Upper lobe of left lung (tissue), 6 donors: ENCODE measurements around the gene CCDC3. TPM values are rescaled to one million over a fixed set of nuclear protein-coding genes. Genes with fewer than 3 reads are reported as not detected.

Experiments
- ATAC-seq, 2 donors: fragments of 200-7000 bp; cut with Tn5 transposase; one replicate each; pipeline ENCODE4 v1.9.1; 2022; ENCODE audit warnings: mild to moderate bottlenecking in 2 of 2, moderate library complexity in 2 of 2; ENCODE audit not compliant: low FRiP score in 2 of 2
- DNase-seq, 2 donors: peaks; one replicate each; pipeline ENCODE4 v3.0.0-alpha.2; 2019 to 2020
- H3K27ac ChIP-seq, 4 donors: fragments of 200-600 bp; sonication (generic); one replicate each; pipeline ENCODE4 v1.5.1; 2016 to 2019
- H3K27me3 ChIP-seq, 4 donors: fragments of 200-600 bp; sonication (generic); one replicate each; pipeline ENCODE4 v1.5.1; 2017 to 2019
- H3K36me3 ChIP-seq, 4 donors: fragments of 200-600 bp; sonication (generic); one replicate each; pipeline ENCODE4 v1.5.1; 2016 to 2019
- H3K4me1 ChIP-seq, 4 donors: fragments of 200-600 bp; sonication (generic); one replicate each; pipeline ENCODE4 v1.5.1; 2018 to 2019
- H3K4me3 ChIP-seq, 4 donors: fragments of 200-600 bp; sonication (generic); one replicate each; pipeline ENCODE4 v1.5.1; 2017 to 2019; ENCODE audit warnings: mild to moderate bottlenecking in 2 of 4, moderate library complexity in 1 of 4
- H3K9me3 ChIP-seq, 4 donors: fragments of 200-600 bp; sonication (generic); one replicate each; pipeline ENCODE4 v1.5.1; 2018 to 2019
- CTCF ChIP-seq, 6 experiments: fragments of 450-650 bp in 4 of 6; fragments of 200-600 bp in 2 of 6; sonication (generic) in 2 of 6; IDR thresholded peaks; one replicate each; pipeline ENCODE4 v1.5.1; 2016 to 2019; ENCODE audit warnings: antibody characterized with exemption in 6 of 6
- EP300 ChIP-seq, 4 donors: sonication (generic); formaldehyde crosslinking; IDR thresholded peaks; one replicate each; pipeline ENCODE4 v1.5.1; 2017; ENCODE audit warnings: antibody characterized with exemption in 4 of 4, control low read depth in 2 of 4
- POLR2A ChIP-seq, 4 donors: fragments of 450-650 bp; IDR thresholded peaks; one replicate each; pipeline ENCODE4 v1.5.1; 2016 to 2017; ENCODE audit warnings: antibody characterized with exemption in 4 of 4, mild to moderate bottlenecking in 2 of 4
- POLR2AphosphoS5 ChIP-seq, 2 donors: sonication (generic); formaldehyde crosslinking; IDR thresholded peaks; one replicate each; pipeline ENCODE4 v1.5.1; 2017; ENCODE audit warnings: antibody characterized with exemption in 2 of 2
- WGBS, 2 donors: methylation state at CpG; one replicate each; pipeline ENCODE4 v1.1.5; 2017 to 2018; 5-methylcytosine and 5-hydroxymethylcytosine counted together
- total RNA-seq, 6 donors: library from RNA; depleted of rRNA in 4 of 6; stranded (reverse); fragments of >200 nt in 4 of 6; gene quantifications; one replicate each; pipeline versions ENCODE4 v1.1.0 to v1.2.1, GENCODE V29; 2016 to 2021
- donor health status: DM: no; HTN: no; CAD: no; lungs with moderate emphysema.
- donor health status: DM: no; HTN: yes; CAD: no; lungs with severe emphysema.

CCDC3 gene
- total RNA-seq, 6 donors from 2014 or later: 0.98 to 13.1 (median 5.7) TPM

GRCh38 chr10:12981570-12981969, 19.9 kb downstream of the CCDC3 start:
- WGBS, 2 donors: 75 to 81% methylated on average over 4 of the region's 4 CpGs
- no peaks in the 10 kb centered on the region for H3K4me1 ChIP-seq
- H3K36me3 ChIP-seq: no peaks in the 10 kb centered on the region
- no peak overlapping the region for H3K27ac ChIP-seq
- ATAC-seq (no peak), DNase-seq (no peak)
- no peak overlapping the region for H3K4me3 ChIP-seq
- no peaks in the 10 kb centered on the region for H3K27me3 ChIP-seq
- H3K9me3 ChIP-seq: no peaks in the 10 kb centered on the region
- no peak for TF ChIP-seq POLR2A (IDR thresholded peaks at IDR 0.05)
- no peak for TF ChIP-seq POLR2AphosphoS5 (IDR thresholded peaks at IDR 0.05)
- no peak for TF ChIP-seq CTCF (IDR thresholded peaks at IDR 0.05)
- no peak for TF ChIP-seq EP300 (IDR thresholded peaks at IDR 0.05)

- Histone ChIP-seq H3K9me3 (no peaks in the 10 kb centered on the region), H3K36me3 (no peaks in the 10 kb centered on the region), H3K4me1 (no peaks in the 10 kb centered on the region), H3K27ac (no peak overlapping the region), H3K27me3 (no peaks in the 10 kb centered on the region), H3K4me3 (no peak overlapping the region)
- DNase-seq: no peak
- no peak for TF ChIP-seq POLR2AphosphoS5 (IDR thresholded peaks at IDR 0.05)
- no peak for TF ChIP-seq CTCF (IDR thresholded peaks at IDR 0.05)
- TF ChIP-seq POLR2A (IDR thresholded peaks at IDR 0.05): no peak
- TF ChIP-seq EP300 (IDR thresholded peaks at IDR 0.05): no peak
- WGBS, 2 donors: 73 to 74% methylated on average over 6 of the region's 6 CpGs
- no peak for ATAC-seq
Measured at GRCh38 chr10:12980713-12981306, 20.7 kb downstream of the CCDC3 start.

GRCh38 chr10:12980102-12980661, 21.3 kb downstream of the CCDC3 start:
- H3K36me3 ChIP-seq: no peaks in the 10 kb centered on the region
- WGBS, 2 donors: 38 to 46% methylated on average over 7 of the region's 7 CpGs
- H3K4me3 ChIP-seq: no peak overlapping the region
- H3K27ac ChIP-seq: no peak overlapping the region
- no peak for DNase-seq
- H3K4me1 ChIP-seq: no peaks in the 10 kb centered on the region
- H3K9me3 ChIP-seq: no peaks in the 10 kb centered on the region
- TF ChIP-seq EP300 (IDR thresholded peaks at IDR 0.05): no peak
- TF ChIP-seq POLR2AphosphoS5 (IDR thresholded peaks at IDR 0.05): no peak
- TF ChIP-seq CTCF (IDR thresholded peaks at IDR 0.05): no peak
- TF ChIP-seq POLR2A (IDR thresholded peaks at IDR 0.05): no peak
- no peak for ATAC-seq
- no peaks in the 10 kb centered on the region for H3K27me3 ChIP-seq

- H3K9me3 ChIP-seq: no peaks in the 10 kb centered on the region
- no peak overlapping the region for H3K27ac ChIP-seq
- ATAC-seq: no peak
- no peaks in the 10 kb centered on the region for H3K27me3 ChIP-seq
- TF ChIP-seq POLR2AphosphoS5 (IDR thresholded peaks at IDR 0.05) (no peak), CTCF (IDR thresholded peaks at IDR 0.05) (no peak), POLR2A (IDR thresholded peaks at IDR 0.05) (no peak), EP300 (IDR thresholded peaks at IDR 0.05) (no peak)
- H3K4me3 ChIP-seq: no peak overlapping the region
- no peak for DNase-seq
- WGBS, 2 donors: 78 to 85% methylated on average over 4 of the region's 4 CpGs
- no peaks in the 10 kb centered on the region for H3K36me3 ChIP-seq
- H3K4me1 ChIP-seq: no peaks in the 10 kb centered on the region
Measured at GRCh38 chr10:12978891-12979290, 22.6 kb downstream of the CCDC3 start.

GRCh38 chr10:12975906-12976305, 25.6 kb downstream of the CCDC3 start:
- 61 to 66% methylated on average over 4 to 5 of the region's 5 CpGs for WGBS, 2 donors
- TF ChIP-seq POLR2A (IDR thresholded peaks at IDR 0.05): no peak
- no peak for TF ChIP-seq EP300 (IDR thresholded peaks at IDR 0.05)
- no peak for TF ChIP-seq POLR2AphosphoS5 (IDR thresholded peaks at IDR 0.05)
- TF ChIP-seq CTCF (IDR thresholded peaks at IDR 0.05): no peak
- no peaks in the 10 kb centered on the region for H3K9me3 ChIP-seq
- H3K36me3 ChIP-seq: no peaks in the 10 kb centered on the region
- H3K27me3 ChIP-seq: no peaks in the 10 kb centered on the region
- DNase-seq: no peak
- ATAC-seq: no peak
- no peak overlapping the region for H3K27ac ChIP-seq
- H3K4me1 ChIP-seq: no peaks in the 10 kb centered on the region
- no peak overlapping the region for H3K4me3 ChIP-seq
